B cell (primary cell): ENCODE data around the gene TDRD12.

Experiments used
- CTCF ChIP-seq: fragments of 200-600 bp; IDR thresholded peaks from one replicate; pipeline ENCODE4 v1.8.0; 2022; ENCODE audit warnings: antibody characterized with exemption, mild to moderate bottlenecking
- EZH2 ChIP-seq: IDR thresholded peaks from 2 replicates; pipeline ENCODE4 v1.6.1; 2012; ENCODE audit warnings: borderline replicate concordance, low read depth, mild to moderate bottlenecking, moderate library complexity, low read length; ENCODE audit not compliant: insufficient read depth, poor library complexity, severe bottlenecking

GRCh38 chr19:32813862-32814425 is 94.4 kb downstream of the TDRD12 start:
- TF ChIP-seq CTCF (no peak), EZH2 (no peak)
